ENCODE results near the gene BAZ1B. TPM values are rescaled to one million over a fixed set of nuclear protein-coding genes. Genes with fewer than 3 reads are reported as not detected.

The BAZ1B gene
- total and polyA plus RNA-seq, 2 donors from 2014 or later, result 10.4 to 52.0 TPM

- H3K36me3 ChIP-seq (ENCODE audit: control insufficient read depth in 2 of 3, insufficient read depth in 3 of 3, low read length in 3 of 3), result no peaks in the 10 kb centered on the region
- DNase-seq (peak in 4 of 5 donors; percentile 72 to 86 (median 82)), FAIRE-seq (no peak)
- no peak overlapping the region for H3K27ac ChIP-seq (ENCODE audit: low read depth in 2 of 2, low read length in 2 of 2)
- H3K9ac ChIP-seq (ENCODE audit: low read length in 3 of 3), result no peak overlapping the region
- H3K9me3 ChIP-seq (ENCODE audit: control insufficient read depth in 2 of 3, insufficient read depth in 1 of 3, low read length in 3 of 3), result no peaks in the 10 kb centered on the region
- intact Hi-C loops (cut with DNase I), result no loop called here
- peak overlapping the region in 1 of 3 donors; percentile 55 for H3K4me3 ChIP-seq (ENCODE audit: low read length in 3 of 3)
- TF ChIP-seq CTCF (IDR thresholded peaks at IDR 0.05; ENCODE audit: borderline replicate concordance, extremely low read depth, insufficient read depth), result no peak
- H3K27me3 ChIP-seq (ENCODE audit: control insufficient read depth, insufficient read depth, low read length), result no peaks in the 10 kb centered on the region
- H3K4me1 ChIP-seq (ENCODE audit: control insufficient read depth in 2 of 3, insufficient read depth in 2 of 3, low read depth in 1 of 3, low read length in 3 of 3), result peaks cover 0 to 2% (median 0%) of the 10 kb centered on the region in 3 donors
These were observed 124.4 kb downstream of the BAZ1B start for GRCh38 chr7:73397521-73398281.

DNA sequence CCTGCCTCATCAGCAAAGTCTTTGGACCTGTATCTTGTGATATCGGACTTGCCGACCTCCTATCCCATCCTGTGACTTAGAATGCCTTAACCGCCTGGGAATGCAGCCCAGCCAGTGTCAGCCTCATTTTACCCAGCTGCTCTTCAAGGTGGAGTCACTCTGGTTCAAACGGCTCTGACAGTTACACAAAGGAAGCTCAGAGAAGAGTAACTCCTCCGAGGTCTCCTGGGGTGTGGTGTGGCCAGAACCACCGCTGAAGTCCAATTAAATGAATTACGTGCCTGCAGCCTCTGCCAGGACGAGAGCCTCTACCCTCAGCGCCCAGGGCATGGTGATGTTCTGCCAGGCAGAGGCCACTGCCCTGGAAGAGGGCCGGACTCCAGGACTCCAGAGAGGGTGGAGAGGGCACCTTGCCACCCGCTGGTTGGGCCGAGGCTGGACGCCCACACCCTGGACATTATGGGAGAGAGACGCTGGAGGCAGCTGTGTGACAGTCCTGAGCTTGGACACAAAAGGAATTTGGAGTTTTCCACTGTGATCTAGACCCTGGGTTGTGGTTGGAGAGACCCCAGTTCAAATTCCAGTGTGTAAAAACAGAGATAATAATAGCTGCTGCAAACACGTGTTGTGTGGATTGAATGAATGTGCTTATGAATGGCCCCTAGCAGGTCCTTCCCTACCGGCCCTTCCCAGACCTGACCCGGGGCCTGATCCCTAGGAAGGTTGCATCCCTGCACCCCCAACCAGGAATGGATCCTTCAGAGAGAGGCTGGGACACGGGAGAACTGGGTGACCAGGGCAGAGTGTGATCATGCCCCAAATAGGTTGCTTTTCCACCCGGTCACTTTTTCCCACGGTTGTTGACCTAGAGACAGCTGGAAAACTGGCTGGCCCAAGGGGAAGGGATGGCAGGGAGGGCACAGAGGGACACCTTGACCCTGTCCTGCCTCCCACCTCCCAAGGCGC lies 126.3 kb downstream of the BAZ1B start:
- DNase-seq (no peak), FAIRE-seq (no peak)

GRCh38 chr7:73394422-73394821 lies 127.7 kb downstream of the BAZ1B start:
- Histone ChIP-seq H3K9me3 (ENCODE audit: control insufficient read depth in 2 of 3, insufficient read depth in 1 of 3, low read length in 3 of 3) (peaks cover 0 to 4% (median 0%) of the 10 kb centered on the region in 3 donors), H3K9ac (ENCODE audit: low read length in 3 of 3) (no peak overlapping the region)
- FAIRE-seq, result no peak

More for the DNA sequence above, 126.3 kb downstream of the BAZ1B start:
- Histone ChIP-seq H3K36me3 (ENCODE audit: control insufficient read depth in 2 of 3, insufficient read depth in 3 of 3, low read length in 3 of 3) (no peaks in the 10 kb centered on the region), H3K4me3 (ENCODE audit: low read length in 3 of 3) (no peak overlapping the region), H3K27ac (ENCODE audit: low read depth in 2 of 2, low read length in 2 of 2) (no peak overlapping the region), H3K4me1 (ENCODE audit: control insufficient read depth in 2 of 3, insufficient read depth in 2 of 3, low read depth in 1 of 3, low read length in 3 of 3) (peaks cover 0 to 2% (median 0%) of the 10 kb centered on the region in 3 donors), H3K9ac (ENCODE audit: low read length in 3 of 3) (no peak overlapping the region), H3K9me3 (ENCODE audit: control insufficient read depth in 2 of 3, insufficient read depth in 1 of 3, low read length in 3 of 3) (no peaks in the 10 kb centered on the region), H3K27me3 (ENCODE audit: control insufficient read depth, insufficient read depth, low read length) (no peaks in the 10 kb centered on the region)
- no peak for TF ChIP-seq CTCF (IDR thresholded peaks at IDR 0.05; ENCODE audit: borderline replicate concordance, extremely low read depth, insufficient read depth)
- intact Hi-C loops (cut with DNase I), result no loop called here

More at GRCh38 chr7:73394422-73394821, 127.7 kb downstream of the BAZ1B start:
- H3K4me3 ChIP-seq (ENCODE audit: low read length in 3 of 3), result no peak overlapping the region
- intact Hi-C loops (cut with DNase I), result no loop called here
- no peak overlapping the region for H3K27ac ChIP-seq (ENCODE audit: low read depth in 2 of 2, low read length in 2 of 2)
- no peak for DNase-seq
- no peaks in the 10 kb centered on the region for H3K36me3 ChIP-seq (ENCODE audit: control insufficient read depth in 2 of 3, insufficient read depth in 3 of 3, low read length in 3 of 3)
- TF ChIP-seq CTCF (IDR thresholded peaks at IDR 0.05; ENCODE audit: borderline replicate concordance, extremely low read depth, insufficient read depth), result no peak
- H3K27me3 ChIP-seq (ENCODE audit: control insufficient read depth, insufficient read depth, low read length), result no peaks in the 10 kb centered on the region
- H3K4me1 ChIP-seq (ENCODE audit: control insufficient read depth in 2 of 3, insufficient read depth in 2 of 3, low read depth in 1 of 3, low read length in 3 of 3), result peaks cover 0 to 2% (median 0%) of the 10 kb centered on the region in 3 donors

Measured in kidney (tissue), 14 donors.